SU-DHL-6 (cell line): ENCODE results near the gene GMCL1.

ENCODE experiments used
- CTCF ChIP-seq: fragments of 200-600 bp; sonication (generic); IDR thresholded peaks from one replicate; pipeline ENCODE4 v1.5.1; 2017; ENCODE audit warnings: antibody characterized with exemption, mild to moderate bottlenecking, low read length, moderate library complexity; ENCODE audit not compliant: insufficient read depth, poor library complexity, severe bottlenecking
- EZH2phosphoT487 ChIP-seq: fragments of 200-600 bp; sonication (generic), shearing (Covaris generic); conservative IDR thresholded peaks from 2 replicates; pipeline ENCODE4 v1.6.1; 2018; ENCODE audit warnings: mild to moderate bottlenecking, antibody characterized with exemption, low read length, moderate library complexity, mixed read lengths

GRCh38 chr2:69917852-69918251 lies 88.4 kb downstream of the GMCL1 start:
- TF ChIP-seq CTCF (no peak), EZH2phosphoT487 (no peak)
